CD14-positive monocyte (primary cell): Measurements from ENCODE around the gene CD22. TPM values are rescaled to one million over a fixed set of nuclear protein-coding genes. Genes with fewer than 3 reads are reported as not detected.

Experiments
- DNase-seq, 3 donors: peaks; one replicate each; pipeline ENCODE4 v3.0.0-alpha.2; 2011 to 2022
- H2AFZ ChIP-seq: 2 replicates; pipeline ENCODE4 v1.6.0; 2012; ENCODE audit warnings: mild to moderate bottlenecking, low read depth, low read length, inconsistent platforms; ENCODE audit not compliant: insufficient read depth, poor library complexity, severe bottlenecking
- H3K27ac ChIP-seq, 2 donors: 1 replicate in 1 of 2; 2 replicates in 1 of 2; pipeline ENCODE4 v1.5.1; 2012 to 2013; ENCODE audit warnings: low read length in 2 of 2, control low read depth in 1 of 2, inconsistent platforms in 1 of 2, low read depth in 1 of 2, mild to moderate bottlenecking in 1 of 2
- H3K27me3 ChIP-seq, 2 donors: one replicate each; pipeline versions ENCODE4 v1.6.0 to v1.6.1; 2011 to 2013; ENCODE audit warnings: low read length in 2 of 2; ENCODE audit not compliant: control insufficient read depth in 2 of 2, insufficient read depth in 2 of 2
- H3K36me3 ChIP-seq, 2 donors: replicated peaks in 1 of 2; 1 replicate in 1 of 2; 2 replicates in 1 of 2; pipeline versions ENCODE4 v1.5.1 to v1.6.1; 2012 to 2013; ENCODE audit warnings: low read length in 2 of 2, control low read depth in 1 of 2, inconsistent platforms in 1 of 2, mild to moderate bottlenecking in 1 of 2; ENCODE audit not compliant: insufficient read depth in 2 of 2, control insufficient read depth in 1 of 2
- H3K4me1 ChIP-seq, 2 donors: 1 replicate in 1 of 2; 2 replicates in 1 of 2; pipeline versions ENCODE4 v1.5.1 to v1.6.1; 2012 to 2013; ENCODE audit warnings: low read length in 2 of 2, control low read depth in 1 of 2, inconsistent platforms in 1 of 2, mild to moderate bottlenecking in 1 of 2, moderate library complexity in 1 of 2; ENCODE audit not compliant: insufficient read depth in 2 of 2, control insufficient read depth in 1 of 2
- H3K4me2 ChIP-seq: replicated peaks from 2 replicates; pipeline ENCODE3; 2012; ENCODE audit warnings: low read length, moderate library complexity, mild to moderate bottlenecking; ENCODE audit not compliant: poor library complexity, severe bottlenecking; ENCODE audit errors: extremely low read depth
- H3K4me3 ChIP-seq, 3 experiments: fragments of 200-600 bp in 1 of 3; sonication (generic) in 1 of 3; replicated peaks in 1 of 3; 1 replicate in 2 of 3; 2 replicates in 1 of 3; pipeline ENCODE4 v1.5.1; 2011 to 2013; ENCODE audit warnings: low read length in 3 of 3, mild to moderate bottlenecking in 3 of 3, control low read depth in 2 of 3, low read depth in 2 of 3, inconsistent platforms in 1 of 3, moderate library complexity in 1 of 3
- H3K79me2 ChIP-seq: 2 replicates; pipeline ENCODE4 v1.6.0; 2012; ENCODE audit warnings: mild to moderate bottlenecking, control low read depth, inconsistent platforms, low read length, moderate library complexity; ENCODE audit not compliant: insufficient read depth
- H3K9ac ChIP-seq: 2 replicates; pipeline ENCODE4 v1.6.0; 2017; ENCODE audit warnings: low read length, mild to moderate bottlenecking; ENCODE audit not compliant: insufficient read depth, poor library complexity, severe bottlenecking
- H3K9me3 ChIP-seq, 2 donors: replicated peaks in 1 of 2; 1 replicate in 1 of 2; 2 replicates in 1 of 2; pipeline versions ENCODE4 v1.5.1 to v1.6.1; 2012 to 2013; ENCODE audit warnings: low read length in 2 of 2, control low read depth in 1 of 2; ENCODE audit not compliant: control insufficient read depth in 1 of 2, insufficient read depth in 1 of 2
- H4K20me1 ChIP-seq: 2 replicates; pipeline ENCODE4 v1.6.0; 2012; ENCODE audit warnings: mild to moderate bottlenecking, low read length, control low read depth, moderate library complexity; ENCODE audit not compliant: insufficient read depth
- H3K27ac Mint-ChIP-seq, 7 donors: one replicate each; pipeline ENCODE4 v1.8.0; 2020; ENCODE audit warnings: mild to moderate bottlenecking in 7 of 7, mixed read lengths in 7 of 7, moderate library complexity in 6 of 7, inconsistent platforms in 2 of 7
- H3K27me3 Mint-ChIP-seq, 3 donors: one replicate each; pipeline ENCODE4 v1.8.0; 2021 to 2022; ENCODE audit warnings: low read depth in 3 of 3, mild to moderate bottlenecking in 3 of 3, mixed read lengths in 3 of 3, moderate library complexity in 3 of 3, inconsistent platforms in 1 of 3
- H3K36me3 Mint-ChIP-seq, 2 donors: one replicate each; pipeline ENCODE4 v1.8.0; 2020; ENCODE audit warnings: mixed read lengths in 2 of 2, inconsistent platforms in 1 of 2, mild to moderate bottlenecking in 1 of 2
- H3K4me1 Mint-ChIP-seq: one replicate; pipeline ENCODE4 v1.8.0; 2020; ENCODE audit warnings: mild to moderate bottlenecking, mixed read lengths
- H3K4me3 Mint-ChIP-seq, 2 donors: one replicate each; pipeline ENCODE4 v1.8.0; 2020; ENCODE audit warnings: mild to moderate bottlenecking in 2 of 2, mixed read lengths in 2 of 2, moderate library complexity in 1 of 2
- H3K9me3 Mint-ChIP-seq, 7 donors: one replicate each; pipeline ENCODE4 v1.8.0; 2020 to 2022; ENCODE audit warnings: mixed read lengths in 7 of 7, mild to moderate bottlenecking in 6 of 7, moderate library complexity in 6 of 7, inconsistent platforms in 2 of 7
- CTCF ChIP-seq: fragments of 200-600 bp; IDR thresholded peaks from one replicate; pipeline ENCODE4 v1.8.0; 2022; ENCODE audit warnings: antibody characterized with exemption, mild to moderate bottlenecking
- WGBS: methylation state at CpG from one replicate; pipeline ENCODE4 v1.1.5; 2013; ENCODE audit warnings: missing lambda C conversion rate; ENCODE audit not compliant: insufficient coverage; 5-methylcytosine and 5-hydroxymethylcytosine counted together
- intact Hi-C, 2 donors: fragments of 100-400 bp; cut with micrococcal nuclease; formaldehyde crosslinking; loops; one replicate each; pipeline versions ENCODE4 v1.15.0 to v1.15.1; 2023
- polyA plus RNA-seq, 3 donors: library from polyadenylated mRNA; depleted of rRNA in 1 of 3; unstranded in 2 of 3; stranded (reverse) in 1 of 3; fragments of 300-500 nt in 2 of 3; fragments of >200 nt in 1 of 3; fragmentation: Illumina TruSeq in 2 of 3; gene quantifications; 1 replicate in 2 of 3; 2 replicates in 1 of 3; pipeline ENCODE4 v1.2.3, GENCODE V29; 2012 to 2021

CD22 gene
- polyA plus RNA-seq, 3 donors: 0.24 to 4.8 (median 0.88) TPM

- no peaks in the 10 kb centered on the region for H4K20me1 ChIP-seq
- no peak overlapping the region for H3K4me3 ChIP-seq
- H3K36me3 ChIP-seq: no peaks in the 10 kb centered on the region
- peak overlapping the region; percentile 63 to 86 for H3K27ac ChIP-seq
- no peaks in the 10 kb centered on the region for H3K9me3 ChIP-seq
- H3K4me1 ChIP-seq: peaks cover 34 to 43% of the 10 kb centered on the region in 2 donors
- no peaks in the 10 kb centered on the region for H3K27me3 ChIP-seq
- H3K9ac ChIP-seq: no peak overlapping the region
- peaks cover 4 to 5% of the 10 kb centered on the region in 2 donors for H3K36me3 Mint-ChIP-seq
- TF ChIP-seq CTCF: no peak
- H3K9me3 Mint-ChIP-seq: peaks cover 0 to 2% (median 0%) of the 10 kb centered on the region in 7 donors
- H2AFZ ChIP-seq: no peak overlapping the region
- H3K79me2 ChIP-seq: no peaks in the 10 kb centered on the region
- peaks cover 1 to 23% (median 9%) of the 10 kb centered on the region in 3 donors for H3K27me3 Mint-ChIP-seq
- H3K4me1 Mint-ChIP-seq: peaks cover 41% of the 10 kb centered on the region
- peak overlapping the region in 1 of 2 donors; percentile 82 for H3K4me3 Mint-ChIP-seq
- DNase-seq: no peak
- intact Hi-C loops: loop anchor here (2.0 to 10.0 kb wide), 2 partner anchors 19 to 153 kb away; partner anchors contain the start of gene CD22 (in 1 of the 2)
- peak overlapping the region; percentile 88 to 98 (median 95) for H3K27ac Mint-ChIP-seq
- 63% methylated on average over 4 of the region's 7 CpGs for WGBS
- H3K4me2 ChIP-seq: peak overlapping the region; percentile 61
Observed at GRCh38 chr19:35347930-35348298, 18.9 kb downstream of the CD22 start.

- Histone ChIP-seq H2AFZ (no peak overlapping the region), H3K27ac (no peak overlapping the region), H4K20me1 (no peaks in the 10 kb centered on the region), H3K4me3 (no peak overlapping the region), H3K9me3 (no peaks in the 10 kb centered on the region), H3K4me1 (peaks cover 44 to 54% of the 10 kb centered on the region in 2 donors), H3K79me2 (no peaks in the 10 kb centered on the region), H3K4me2 (no peak overlapping the region), H3K36me3 (no peaks in the 10 kb centered on the region), H3K27me3 (no peaks in the 10 kb centered on the region), H3K9ac (no peak overlapping the region)
- 90% methylated on average over 12 of the region's 18 CpGs for WGBS
- H3K9me3 Mint-ChIP-seq: peaks cover 0 to 2% (median 0%) of the 10 kb centered on the region in 7 donors
- peaks cover 4 to 5% of the 10 kb centered on the region in 2 donors for H3K36me3 Mint-ChIP-seq
- no peak overlapping the region for H3K4me3 Mint-ChIP-seq
- H3K27me3 Mint-ChIP-seq: peaks cover 1 to 18% (median 9%) of the 10 kb centered on the region in 3 donors
- no peak for TF ChIP-seq CTCF
- H3K4me1 Mint-ChIP-seq: peaks cover 47% of the 10 kb centered on the region
- peak overlapping the region in 3 of 7 donors; percentile 43 to 48 (median 43) for H3K27ac Mint-ChIP-seq
- intact Hi-C loops: loop anchor here in 1 of 2 donors (10.0 kb wide), 1 partner anchor 154 kb away; no protein-coding TSS in a partner anchor
- DNase-seq: no peak
Observed at GRCh38 chr19:35348911-35349611, 20.1 kb downstream of the CD22 start.
